Prostate gland (tissue), 2 donors: Measurements from ENCODE around the gene C10orf105. TPM values are rescaled to one million over a fixed set of nuclear protein-coding genes. Genes with fewer than 3 reads are reported as not detected.

Experiments used
- DNase-seq: peaks from one replicate; pipeline ENCODE4 v3.0.0-alpha.2; 2019; ENCODE audit warnings: low spot score
- H3K27ac ChIP-seq, 2 donors: fragments of 200-600 bp; sonication (generic); 2 replicates each; pipeline ENCODE4 v1.5.1; 2017 to 2019
- H3K27me3 ChIP-seq: fragments of 200-600 bp; sonication (generic); replicated peaks from 2 replicates; pipeline ENCODE4 v1.5.1; 2019; ENCODE audit not compliant: insufficient read depth
- H3K36me3 ChIP-seq, 2 donors: fragments of 200-600 bp; sonication (generic); 1 replicate in 1 of 2; 2 replicates in 1 of 2; pipeline versions ENCODE4 v1.5.1 to v1.8.1; 2017 to 2019
- H3K4me1 ChIP-seq: fragments of 200-600 bp; sonication (generic); replicated peaks from 2 replicates; pipeline ENCODE4 v1.5.1; 2019
- H3K4me3 ChIP-seq, 2 donors: fragments of 200-600 bp; sonication (generic); 2 replicates each; pipeline ENCODE4 v1.5.1; 2017 to 2019
- H3K9me3 ChIP-seq: fragments of 200-600 bp; sonication (generic); 2 replicates; pipeline ENCODE4 v1.5.1; 2017
- CTCF ChIP-seq, 4 experiments: fragments of 200-600 bp in 2 of 4; fragments of 450-650 bp in 2 of 4; sonication (generic) in 2 of 4; IDR thresholded peaks; 1 replicate in 3 of 4; 2 replicates in 1 of 4; pipeline ENCODE4 v1.5.1; 2016 to 2019; ENCODE audit warnings: antibody characterized with exemption in 4 of 4, mild to moderate bottlenecking in 2 of 4, moderate library complexity in 2 of 4
- POLR2A ChIP-seq: fragments of 450-650 bp; IDR thresholded peaks from one replicate; pipeline ENCODE4 v1.6.1; 2016; ENCODE audit warnings: antibody characterized with exemption, mild to moderate bottlenecking
- POLR2AphosphoS5 ChIP-seq: sonication (generic); formaldehyde crosslinking; IDR thresholded peaks from one replicate; pipeline ENCODE4 v1.6.1; 2017; ENCODE audit warnings: antibody characterized with exemption
- WGBS: methylation state at CpG from one replicate; pipeline ENCODE4 v1.1.5; 2018; 5-methylcytosine and 5-hydroxymethylcytosine counted together
- intact Hi-C: fragments of 100-400 bp; cut with DNase I; formaldehyde crosslinking; loops from one replicate; pipeline ENCODE4 v1.14.2; 2022
- total RNA-seq, 2 donors: library from RNA; depleted of rRNA; stranded (reverse); fragments of >200 nt; gene quantifications; one replicate each; pipeline ENCODE4 v1.1.0, GENCODE V29; 2016

The C10orf105 gene
- total RNA-seq, 2 donors from 2014 or later = 0.11 TPM; not detected in 1

GRCh38 chr10:71761105-71761511, 41.5 kb upstream of the C10orf105 start:
- DNase-seq = no peak
- WGBS = 89% methylated on average over 3 of the region's 3 CpGs
- Histone ChIP-seq H3K4me1 (no peaks in the 10 kb centered on the region), H3K27ac (no peak overlapping the region), H3K36me3 (no peaks in the 10 kb centered on the region), H3K4me3 (no peak overlapping the region), H3K27me3 (no peaks in the 10 kb centered on the region), H3K9me3 (no peaks in the 10 kb centered on the region)
- intact Hi-C loops = no loop called here
- no peak for TF ChIP-seq POLR2AphosphoS5
- no peak for TF ChIP-seq POLR2A
- TF ChIP-seq CTCF (IDR thresholded peaks at IDR 0.05) = no peak

GRCh38 chr10:71757399-71757922, 37.9 kb upstream of the C10orf105 start:
- H3K27ac ChIP-seq = peak overlapping the region; percentile 28 to 50
- intact Hi-C loops = no loop called here
- no peaks in the 10 kb centered on the region for H3K4me1 ChIP-seq
- 32% methylated on average over 7 of the region's 11 CpGs for WGBS
- DNase-seq = no peak
- no peaks in the 10 kb centered on the region for H3K9me3 ChIP-seq
- H3K4me3 ChIP-seq = no peak overlapping the region
- TF ChIP-seq CTCF (IDR thresholded peaks at IDR 0.05) (no peak), POLR2A (no peak), POLR2AphosphoS5 (no peak)
- no peaks in the 10 kb centered on the region for H3K36me3 ChIP-seq
- no peaks in the 10 kb centered on the region for H3K27me3 ChIP-seq

- TF ChIP-seq CTCF (IDR thresholded peaks at IDR 0.05) (no peak), POLR2A (no peak), POLR2AphosphoS5 (no peak)
- Histone ChIP-seq H3K9me3 (no peaks in the 10 kb centered on the region), H3K36me3 (no peaks in the 10 kb centered on the region), H3K4me1 (no peaks in the 10 kb centered on the region), H3K27me3 (no peaks in the 10 kb centered on the region), H3K27ac (peak overlapping the region; percentile 28 to 50), H3K4me3 (no peak overlapping the region)
- WGBS = 78% methylated on average over 12 of the region's 12 CpGs
- intact Hi-C loops = no loop called here
- no peak for DNase-seq
These were observed 37.0 kb upstream of the C10orf105 start for GRCh38 chr10:71756311-71757191.

GRCh38 chr10:71755179-71755879, 35.8 kb upstream of the C10orf105 start:
- H3K27ac ChIP-seq = peak overlapping the region in 1 of 2 donors; percentile 12
- WGBS = 90% methylated on average over 16 of the region's 16 CpGs
- no peaks in the 10 kb centered on the region for H3K36me3 ChIP-seq
- intact Hi-C loops = no loop called here
- TF ChIP-seq CTCF (IDR thresholded peaks at IDR 0.05) = no peak
- TF ChIP-seq POLR2AphosphoS5 = no peak
- TF ChIP-seq POLR2A = no peak
- no peaks in the 10 kb centered on the region for H3K4me1 ChIP-seq
- H3K27me3 ChIP-seq = no peaks in the 10 kb centered on the region
- H3K9me3 ChIP-seq = no peaks in the 10 kb centered on the region
- DNase-seq = no peak
- H3K4me3 ChIP-seq = no peak overlapping the region
